ENCODE measurements around the gene STX5.

- TF ChIP-seq CTCF (IDR thresholded peaks at IDR 0.05; ENCODE audit: borderline replicate concordance, extremely low read depth, low read length, poor library complexity, severe bottlenecking), result no peak
- no peak for TF ChIP-seq EZH2 (IDR thresholded peaks at IDR 0.05; ENCODE audit: borderline replicate concordance, low read depth, low read length, severe bottlenecking)
Observed at GRCh38 chr11:62778441-62778840, 53.4 kb downstream of the STX5 start.
